HUDEP-2 (cell line): Measurements from ENCODE around the gene BRAF.
"Not testable (repeated sequence)": the region's sequence is repeated elsewhere in the genome, so short reads cannot be mapped to it uniquely, and the experiment has no call there.

Experiments used
- DNase-seq, 76 experiments: peaks; one replicate each; lab custom pipeline; 2025; ENCODE audit not compliant: unreplicated experiment in 76 of 76; lab: John Stamatoyannopoulos, UW

Gene BRAF

GRCh38 chr7:140685407-140686087 lies 239.2 kb downstream of the BRAF start:
- no peak for DNase-seq

- no peak for DNase-seq
Observed at GRCh38 chr7:140684066-140684950, 240.4 kb downstream of the BRAF start.

- DNase-seq: no peak
Observed at GRCh38 chr7:140683657-140684056, 241.1 kb downstream of the BRAF start.

DNA sequence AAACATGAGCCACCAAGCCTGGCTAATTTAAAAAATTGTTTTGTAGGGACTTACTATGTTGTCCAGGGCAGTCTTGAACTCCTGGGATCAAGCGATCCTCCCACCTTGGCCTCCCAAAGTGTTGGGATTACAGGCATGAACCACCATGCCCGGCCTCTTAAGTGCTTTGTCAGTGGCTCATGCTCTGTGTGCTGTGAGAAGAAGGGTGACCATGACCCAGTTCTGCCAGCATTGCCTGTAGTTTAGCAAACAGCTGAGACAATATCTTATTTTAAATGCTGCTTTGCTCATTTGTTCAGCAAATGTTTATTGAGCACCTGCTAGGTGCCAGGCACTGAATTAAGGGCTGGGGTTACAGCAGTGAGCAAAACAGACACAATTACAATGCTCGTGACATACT lies 243.0 kb downstream of the BRAF start:
- no peak for DNase-seq

GRCh38 chr7:140680886-140681285 lies 243.8 kb downstream of the BRAF start:
- no peak for DNase-seq

DNA sequence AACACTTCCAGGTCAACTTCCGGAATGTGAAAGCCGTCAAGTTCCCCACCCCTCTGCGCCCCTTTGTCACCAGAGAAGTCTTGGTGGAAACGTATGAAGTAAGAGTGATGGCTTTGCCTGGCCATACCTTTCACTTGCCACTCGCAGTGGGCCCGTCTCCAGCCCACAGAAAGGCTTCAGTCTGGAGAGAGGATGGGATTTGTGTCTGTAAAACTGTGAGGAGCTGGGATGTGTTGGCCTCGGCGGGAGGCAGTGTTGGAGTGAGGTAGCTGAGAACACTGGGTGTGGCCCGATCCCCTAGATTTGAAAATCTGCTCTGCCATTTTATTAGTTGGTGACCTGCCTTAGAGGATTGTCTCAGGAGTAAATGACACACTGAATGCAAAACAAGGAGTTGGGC lies 245.5 kb downstream of the BRAF start:
- no peak for DNase-seq

DNA sequence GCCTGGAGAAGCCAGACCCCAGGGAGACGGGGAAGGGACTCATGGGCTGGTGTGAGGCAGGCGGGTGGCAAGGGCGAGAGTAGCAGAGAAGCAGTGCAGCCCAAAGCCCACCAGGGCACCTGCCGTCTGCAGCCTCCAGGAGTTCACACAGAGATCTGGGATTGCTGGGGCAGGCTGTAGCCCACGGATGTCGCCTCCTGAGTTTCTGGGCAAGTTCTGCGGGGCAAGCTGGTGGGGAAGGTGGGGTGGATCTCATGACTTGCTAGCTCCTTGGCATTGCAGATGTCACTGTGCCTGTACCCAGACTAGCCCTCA lies 246.0 kb downstream of the BRAF start:
- no peak for DNase-seq

DNA sequence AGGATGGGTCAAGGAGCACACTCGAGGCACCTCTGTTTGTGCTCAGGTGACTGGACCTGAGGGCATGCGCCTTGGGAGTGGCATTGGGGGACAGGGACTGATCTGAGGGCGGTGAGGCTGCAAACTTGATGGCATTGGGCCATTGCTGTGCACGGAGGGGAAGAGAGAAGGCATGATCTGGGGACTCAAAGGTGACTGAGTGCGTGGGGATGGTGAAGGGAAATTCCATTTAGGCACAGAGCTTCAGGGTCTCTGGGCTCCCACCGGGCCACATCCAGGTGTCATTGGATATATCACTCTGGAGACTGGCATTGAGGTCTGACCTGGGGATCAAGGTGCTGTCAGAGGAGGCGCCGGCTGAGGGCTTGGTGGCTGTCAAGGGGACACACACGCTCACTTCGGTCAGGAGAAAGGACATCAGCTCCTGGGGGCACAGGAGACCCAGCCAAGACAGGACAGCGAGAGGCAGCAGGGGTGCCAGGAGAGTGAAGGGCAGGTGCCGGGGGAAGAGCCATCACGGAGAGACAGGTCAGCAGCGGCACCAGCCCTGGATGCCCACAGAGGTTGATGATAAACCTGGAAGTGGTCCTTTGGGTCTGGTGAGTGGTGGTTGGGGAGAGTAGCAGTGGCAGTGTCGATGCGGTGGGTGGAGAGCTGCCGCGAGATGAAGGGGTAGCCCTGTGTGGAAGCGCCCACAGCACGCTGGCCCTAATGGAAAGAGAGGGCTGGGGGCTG lies 246.5 kb downstream of the BRAF start:
- DNase-seq: no peak

DNA sequence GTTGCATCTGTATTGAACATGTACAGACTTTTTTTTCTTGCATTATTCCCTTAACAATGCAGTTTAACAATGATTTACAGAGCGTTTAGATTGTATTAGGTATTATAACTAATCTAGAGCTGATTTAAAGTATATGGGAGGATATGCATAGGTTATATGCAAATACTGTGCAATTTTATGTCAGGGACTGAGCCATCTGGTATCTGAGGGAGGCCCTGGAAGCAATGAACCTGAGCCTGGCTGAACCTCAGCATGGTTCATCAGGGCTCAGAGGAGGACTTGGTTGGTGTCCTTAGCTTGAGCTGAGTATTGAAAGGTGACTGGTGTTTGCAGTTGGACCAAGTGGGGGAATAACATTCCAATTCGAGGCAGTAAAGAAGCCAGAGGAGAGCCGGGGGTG lies 247.2 kb downstream of the BRAF start:
- DNase-seq: no peak

DNA sequence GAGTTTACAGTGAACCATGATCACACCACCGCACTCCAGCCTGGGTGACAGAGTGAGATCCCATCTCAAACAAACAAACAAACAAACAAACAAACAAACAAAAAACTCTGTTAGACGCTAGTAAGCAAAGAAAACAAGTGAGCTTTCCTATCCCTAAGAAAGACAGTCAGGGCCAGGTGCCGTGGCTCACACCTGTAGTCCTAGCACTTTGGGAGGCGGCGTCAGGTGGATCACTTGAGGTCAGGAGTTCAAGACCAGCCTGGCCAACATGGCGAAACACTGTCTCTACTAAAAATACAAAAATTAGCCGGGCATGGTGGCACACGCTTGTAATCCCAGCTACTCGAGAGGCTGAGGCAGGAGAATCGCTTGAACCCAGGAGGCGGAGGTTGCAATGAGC lies 247.8 kb downstream of the BRAF start:
- DNase-seq: not testable (repeated sequence)

DNA sequence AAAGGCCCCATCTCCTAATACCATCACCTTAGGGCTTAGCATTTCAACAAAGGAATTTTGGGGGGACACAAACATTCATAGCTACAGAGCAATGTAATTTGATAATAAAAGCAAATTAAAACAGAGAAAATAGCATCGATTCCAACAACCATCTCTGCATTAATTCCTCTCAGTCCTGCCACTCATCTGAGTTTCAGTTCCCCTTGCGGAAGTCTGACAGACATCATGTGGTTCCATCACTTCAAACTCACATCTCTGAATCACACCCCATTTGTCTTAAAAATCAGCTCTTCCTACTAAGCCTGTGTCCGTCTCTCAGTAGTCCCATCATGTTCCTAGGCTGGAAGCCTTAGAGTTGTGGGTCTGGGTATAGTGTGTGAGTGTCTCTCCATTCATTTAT lies 248.4 kb downstream of the BRAF start:
- no peak for DNase-seq

GRCh38 chr7:140675726-140676125 lies 249.0 kb downstream of the BRAF start:
- DNase-seq: no peak

DNA sequence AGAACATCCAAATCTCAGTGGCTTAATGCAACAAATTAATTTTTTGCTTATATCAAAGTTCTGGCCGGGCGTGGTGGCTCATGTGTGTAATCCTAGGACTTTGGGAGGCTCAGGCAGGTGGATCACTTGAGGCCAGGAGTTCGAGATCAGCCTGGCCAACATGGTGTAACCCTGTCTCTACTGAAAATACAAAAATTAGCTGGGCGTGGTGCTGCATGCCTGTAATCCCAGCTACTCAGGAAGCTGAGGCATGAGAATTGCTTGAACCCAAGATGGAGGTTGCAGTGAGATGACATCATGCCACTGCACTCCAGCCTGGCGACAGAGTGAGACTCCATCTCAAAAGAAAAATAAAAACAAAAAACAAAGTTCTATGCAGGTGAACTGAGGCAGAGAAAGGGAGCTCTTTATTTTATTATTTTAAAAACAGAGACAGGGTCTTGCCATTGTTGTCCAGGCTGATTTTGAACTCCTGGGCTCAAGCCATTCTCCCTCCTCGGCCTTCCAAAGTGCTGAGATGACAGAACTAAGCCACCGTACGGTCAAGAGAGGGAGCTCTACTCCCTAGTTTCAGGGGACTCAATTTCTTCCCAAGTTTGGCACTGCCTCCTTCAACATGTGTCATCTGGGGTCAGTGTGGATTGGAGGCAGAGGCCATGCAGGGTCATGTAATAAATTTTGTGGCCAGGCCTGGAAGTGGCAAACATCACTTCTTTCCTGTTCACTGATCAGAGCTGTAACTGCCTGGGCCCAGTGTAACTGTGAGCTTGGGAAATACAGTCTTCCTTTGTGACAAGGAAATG lies 249.6 kb downstream of the BRAF start:
- DNase-seq: peak in 38 of 76 experiments; percentile 1 to 54 (median 20)

DNA sequence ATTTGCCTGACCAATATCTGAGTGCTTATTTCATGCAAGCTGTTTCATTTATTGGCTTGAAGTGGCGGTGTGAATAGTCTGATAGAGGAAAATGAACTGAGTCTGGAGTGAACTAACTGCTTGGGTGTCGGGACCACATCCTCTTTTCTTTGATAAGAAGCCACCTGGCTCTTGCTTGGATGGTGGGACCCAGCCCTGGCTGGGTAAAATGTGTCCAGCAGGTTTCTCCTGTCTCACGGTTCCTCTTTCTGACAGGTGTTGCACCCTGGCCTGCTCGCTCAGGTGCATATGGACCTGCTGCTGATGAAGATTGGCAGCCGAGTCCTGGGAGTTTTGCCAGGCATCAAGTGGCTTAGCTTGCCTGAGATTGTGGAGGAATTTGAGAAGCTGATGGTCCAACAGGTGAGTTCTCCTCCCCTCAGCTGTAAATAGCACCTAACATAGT lies 250.4 kb downstream of the BRAF start:
- DNase-seq: no peak

- no peak for DNase-seq
Observed at GRCh38 chr7:140673774-140674155, 251.0 kb downstream of the BRAF start.

GRCh38 chr7:140673063-140673773 lies 251.5 kb downstream of the BRAF start:
- DNase-seq: peak in 14 of 76 experiments; percentile 12 to 67 (median 40)

DNA sequence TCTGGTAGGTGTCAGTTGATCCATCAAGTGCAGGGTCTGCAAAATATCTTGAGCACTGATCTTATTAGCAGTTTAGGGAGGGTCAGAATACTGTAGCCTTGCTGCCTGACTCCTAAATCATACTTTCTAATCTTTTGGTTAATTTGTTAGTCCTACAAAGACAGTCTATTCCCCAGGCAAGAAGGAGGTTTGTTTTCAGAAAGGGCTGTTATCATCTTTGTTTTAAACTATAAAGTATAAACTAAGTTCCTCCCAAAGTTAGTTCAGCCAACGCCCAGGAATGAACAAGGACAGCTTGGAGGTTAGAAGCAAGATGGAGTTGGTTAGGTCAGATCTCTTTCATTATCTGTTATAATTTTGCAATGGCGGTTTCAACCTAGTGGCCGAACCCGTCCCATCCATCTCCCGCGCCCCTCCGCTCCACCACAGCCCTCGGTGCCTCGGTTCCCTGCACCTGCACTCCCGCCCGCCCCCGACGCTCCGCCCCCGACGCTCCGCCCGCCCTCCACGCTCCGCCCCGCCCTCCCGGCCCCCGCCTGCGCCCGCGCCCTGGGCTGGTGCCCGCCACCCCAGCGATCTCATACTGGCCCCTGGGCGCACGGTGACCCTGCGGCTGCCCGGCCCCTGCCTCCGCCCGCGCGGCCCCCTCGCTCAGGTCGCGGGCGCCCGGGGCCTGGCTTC lies 252.2 kb downstream of the BRAF start, which contains the start of gene ADCK2:
Gene ADCK2, plus strand, starts transcription at position 564 of the 681 bp plus-strand sequence. CDS start 386 bp downstream, outside the sequence.
- DNase-seq: peak in 41 of 76 experiments; percentile 1 to 67 (median 38)

DNA sequence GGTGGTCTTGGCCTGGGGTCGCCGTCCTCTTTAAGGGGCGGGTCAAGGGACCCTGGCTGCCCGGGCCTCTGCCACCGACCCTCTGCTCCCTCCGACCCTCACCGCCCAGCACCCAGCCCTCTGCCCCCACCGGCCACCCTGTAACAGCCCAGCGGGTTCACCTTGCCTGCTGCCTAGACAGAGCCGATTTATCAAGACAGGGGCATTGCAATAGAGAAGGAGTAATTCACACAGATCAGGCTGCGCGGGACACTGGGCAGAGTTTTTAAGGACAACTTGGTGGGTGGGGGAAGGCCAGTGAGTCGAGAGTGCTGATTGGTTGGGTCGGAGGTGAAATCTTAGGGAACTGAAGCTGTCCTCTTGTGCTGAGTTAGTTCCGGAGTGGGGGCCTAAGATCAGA lies 252.8 kb downstream of the BRAF start:
- DNase-seq: no peak

DNA sequence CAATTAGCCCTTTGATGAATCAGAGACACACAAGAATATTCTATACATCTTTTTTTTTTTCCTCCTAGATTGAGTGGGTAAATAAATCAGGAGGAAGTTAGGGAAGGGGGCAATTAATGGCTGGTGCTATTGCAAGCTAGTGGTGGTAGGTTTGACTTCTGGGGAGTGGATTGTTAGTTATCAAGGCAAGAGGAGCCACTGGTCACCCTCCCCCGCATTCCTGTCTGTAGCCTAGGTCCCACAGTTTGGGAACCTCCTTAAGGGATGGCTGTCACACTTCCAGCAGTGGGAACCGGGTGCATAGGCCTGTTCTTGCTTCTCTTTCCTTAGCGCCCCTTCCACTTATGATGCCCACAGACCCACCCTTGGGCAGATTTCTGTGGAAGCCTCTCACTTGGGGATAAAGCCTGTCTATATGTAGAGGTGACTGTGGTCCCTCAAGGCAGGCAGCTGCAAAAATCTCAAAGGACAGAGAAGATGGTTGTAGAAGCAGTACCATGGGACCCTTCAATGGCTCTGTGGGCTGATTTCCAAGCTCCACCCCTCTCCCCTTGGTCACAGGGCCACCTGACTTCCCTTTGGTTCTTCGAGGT lies 254.3 kb downstream of the BRAF start:
- DNase-seq: no peak
